ENCODE measurements around the gene MAPKAPK2.

MAPKAPK2 gene

GRCh38 chr1:206683313-206683712 is 1.4 kb upstream of the MAPKAPK2 start:
- no peak for DNase-seq (ENCODE audit: low read depth in 2 of 2)

GRCh38 chr1:206684003-206684402 is 702 bp upstream of the MAPKAPK2 start:
- DNase-seq (ENCODE audit: low read depth in 2 of 2), result no peak

- DNase-seq (ENCODE audit: low read depth in 2 of 2), result peak; percentile 13 to 38
Observed at GRCh38 chr1:206685334-206685768, 646 bp downstream of the MAPKAPK2 start.

- peak in 1 of 2 donors; percentile 21 for DNase-seq (ENCODE audit: low read depth in 2 of 2)
Observed at GRCh38 chr1:206685769-206686477, 1.2 kb downstream of the MAPKAPK2 start.

- DNase-seq (ENCODE audit: low read depth in 2 of 2), result peak in 1 of 2 donors; percentile 9
Observed at GRCh38 chr1:206686478-206687249, 2.0 kb downstream of the MAPKAPK2 start.

GRCh38 chr1:206687251-206687914 is 2.7 kb downstream of the MAPKAPK2 start:
- DNase-seq (ENCODE audit: low read depth in 2 of 2), result no peak

GRCh38 chr1:206687915-206688442 is 3.3 kb downstream of the MAPKAPK2 start:
- no peak for DNase-seq (ENCODE audit: low read depth in 2 of 2)

GRCh38 chr1:206690516-206690915 is 5.8 kb downstream of the MAPKAPK2 start:
- DNase-seq (ENCODE audit: low read depth in 2 of 2), result no peak

GRCh38 chr1:206691604-206692003 is 6.9 kb downstream of the MAPKAPK2 start:
- no peak for DNase-seq (ENCODE audit: low read depth in 2 of 2)

GRCh38 chr1:206693029-206693428 is 8.3 kb downstream of the MAPKAPK2 start:
- no peak for DNase-seq (ENCODE audit: low read depth in 2 of 2)

- no peak for DNase-seq (ENCODE audit: low read depth in 2 of 2)
Observed at GRCh38 chr1:206693592-206693991, 8.9 kb downstream of the MAPKAPK2 start.

- no peak for DNase-seq (ENCODE audit: low read depth in 2 of 2)
Observed at GRCh38 chr1:206694171-206695124, 9.7 kb downstream of the MAPKAPK2 start.

- DNase-seq (ENCODE audit: low read depth in 2 of 2), result no peak
Observed at GRCh38 chr1:206695733-206696132, 11.0 kb downstream of the MAPKAPK2 start.

GRCh38 chr1:206696812-206697585 is 12.3 kb downstream of the MAPKAPK2 start:
- DNase-seq (ENCODE audit: low read depth in 2 of 2), result no peak

- DNase-seq (ENCODE audit: low read depth in 2 of 2), result no peak
Observed at GRCh38 chr1:206698011-206698410, 13.3 kb downstream of the MAPKAPK2 start.

GRCh38 chr1:206699000-206699586 is 14.4 kb downstream of the MAPKAPK2 start:
- DNase-seq (ENCODE audit: low read depth in 2 of 2), result no peak

GRCh38 chr1:206699626-206700025 is 14.9 kb downstream of the MAPKAPK2 start:
- DNase-seq (ENCODE audit: low read depth in 2 of 2), result no peak

GRCh38 chr1:206700445-206701036 is 15.8 kb downstream of the MAPKAPK2 start:
- no peak for DNase-seq (ENCODE audit: low read depth in 2 of 2)

GRCh38 chr1:206702260-206702659 is 17.6 kb downstream of the MAPKAPK2 start:
- no peak for DNase-seq (ENCODE audit: low read depth in 2 of 2)

GRCh38 chr1:206702803-206703202 is 18.1 kb downstream of the MAPKAPK2 start:
- no peak for DNase-seq (ENCODE audit: low read depth in 2 of 2)

Measured in stimulated activated CD4-positive, alpha-beta T cell treated with anti-CD3 and anti-CD28 coated beads, Interleukin-1b, Interleukin-23, amount 100 ng/mL, for 4 hours (primary cell).